DND-41 (cell line): Measurements from ENCODE around the gene METTL13.

ENCODE experiments used
- CTCF ChIP-seq: IDR thresholded peaks from 2 replicates; pipeline ENCODE4 v1.5.1; 2012; ENCODE audit warnings: borderline replicate concordance, low read length, moderate library complexity, mild to moderate bottlenecking; ENCODE audit not compliant: poor library complexity, severe bottlenecking; ENCODE audit errors: extremely low read depth
- EZH2 ChIP-seq: IDR thresholded peaks from 3 replicates; pipeline ENCODE4 v1.6.1; 2012; ENCODE audit warnings: borderline replicate concordance, low read depth, mild to moderate bottlenecking, moderate library complexity, low read length, inconsistent platforms; ENCODE audit not compliant: severe bottlenecking

- no peak for TF ChIP-seq CTCF
- no peak for TF ChIP-seq EZH2
These were observed 64.5 kb downstream of the METTL13 start for GRCh38 chr1:171845998-171846397.
